Measurements from ENCODE around the gene FXYD3. TPM values are rescaled to one million over a fixed set of nuclear protein-coding genes. Genes with fewer than 3 reads are reported as not detected.

Gene FXYD3
- total and polyA plus RNA-seq, 2 of the 13 experiments (the other 11 are each of a cell fraction or from before 2014, with no cell fraction given) = 4.9 TPM; not detected in 1

GRCh38 chr19:35069696-35070095 is 45.9 kb upstream of the FXYD3 start (continued):
- TF ChIP-seq, protein P1, sequence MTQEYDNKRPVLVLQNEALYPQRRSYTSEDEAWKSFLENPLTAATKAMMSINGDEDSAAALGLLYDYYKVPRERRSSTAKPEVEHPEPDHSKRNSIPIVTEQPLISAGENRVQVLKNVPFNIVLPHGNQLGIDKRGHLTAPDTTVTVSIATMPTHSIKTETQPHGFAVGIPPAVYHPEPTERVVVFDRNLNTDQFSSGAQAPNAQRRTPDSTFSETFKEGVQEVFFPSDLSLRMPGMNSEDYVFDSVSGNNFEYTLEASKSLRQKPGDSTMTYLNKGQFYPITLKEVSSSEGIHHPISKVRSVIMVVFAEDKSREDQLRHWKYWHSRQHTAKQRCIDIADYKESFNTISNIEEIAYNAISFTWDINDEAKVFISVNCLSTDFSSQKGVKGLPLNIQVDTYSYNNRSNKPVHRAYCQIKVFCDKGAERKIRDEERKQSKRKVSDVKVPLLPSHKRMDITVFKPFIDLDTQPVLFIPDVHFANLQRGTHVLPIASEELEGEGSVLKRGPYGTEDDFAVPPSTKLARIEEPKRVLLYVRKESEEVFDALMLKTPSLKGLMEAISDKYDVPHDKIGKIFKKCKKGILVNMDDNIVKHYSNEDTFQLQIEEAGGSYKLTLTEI (CRISPR knock-in tag; conservative IDR thresholded peaks at IDR 0.05) = no peak
- no peak for TF ChIP-seq BORCS8-MEF2B (CRISPR knock-in tag; IDR thresholded peaks at IDR 0.05)
- no peak for TF ChIP-seq FOXJ3 (CRISPR knock-in tag; IDR thresholded peaks at IDR 0.05; ENCODE audit: borderline replicate concordance)
- TF ChIP-seq ZNF318 (CRISPR knock-in tag; IDR thresholded peaks at IDR 0.05) = no peak
- no peak for TF ChIP-seq U2AF1 (optimal IDR thresholded peaks at IDR 0.05; ENCODE audit: low read depth, low read length)
